Keratinocyte (primary cell): ENCODE results near the gene RNF141.

Experiments used
- EZH2 ChIP-seq: IDR thresholded peaks from one replicate; pipeline ENCODE4 v1.6.1; 2012; ENCODE audit warnings: inconsistent platforms, mild to moderate bottlenecking, low read length, moderate library complexity
- TF ChIP-seq, protein P1 (sequence below), 3 experiments: IDR thresholded peaks in 1 of 3; conservative IDR thresholded peaks in 1 of 3; optimal IDR thresholded peaks in 1 of 3; 2 replicates in 2 of 3; 3 replicates in 1 of 3; pipeline versions ENCODE3 to v1.5.1; 2011; ENCODE audit warnings: low read length in 3 of 3, mild to moderate bottlenecking in 3 of 3, moderate library complexity in 2 of 3, control low read depth in 1 of 3, inconsistent platforms in 1 of 3; ENCODE audit not compliant: insufficient read depth in 2 of 3; ENCODE audit errors: extremely low read depth in 1 of 3

DNA sequence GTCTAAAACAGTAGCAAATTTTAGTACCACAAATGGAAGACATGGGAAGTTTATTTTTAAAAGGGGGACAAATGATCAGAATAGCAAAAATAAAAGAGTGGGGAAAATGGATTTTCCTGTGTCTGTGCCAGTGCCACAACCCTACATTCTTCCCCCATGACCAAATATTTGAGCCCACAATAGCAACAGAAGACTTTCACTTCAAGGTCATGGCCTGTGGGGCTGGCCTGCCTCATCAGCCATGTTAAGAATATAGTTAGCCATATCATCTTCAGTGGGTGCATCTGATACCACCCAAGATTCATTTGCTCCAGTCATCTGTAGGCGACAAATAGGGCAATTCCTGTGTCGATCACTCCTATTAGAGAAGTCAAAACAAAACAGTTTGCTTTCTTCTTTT lies 26.3 kb downstream of the RNF141 start:
- TF ChIP-seq EZH2: no peak
- TF ChIP-seq, protein P1, sequence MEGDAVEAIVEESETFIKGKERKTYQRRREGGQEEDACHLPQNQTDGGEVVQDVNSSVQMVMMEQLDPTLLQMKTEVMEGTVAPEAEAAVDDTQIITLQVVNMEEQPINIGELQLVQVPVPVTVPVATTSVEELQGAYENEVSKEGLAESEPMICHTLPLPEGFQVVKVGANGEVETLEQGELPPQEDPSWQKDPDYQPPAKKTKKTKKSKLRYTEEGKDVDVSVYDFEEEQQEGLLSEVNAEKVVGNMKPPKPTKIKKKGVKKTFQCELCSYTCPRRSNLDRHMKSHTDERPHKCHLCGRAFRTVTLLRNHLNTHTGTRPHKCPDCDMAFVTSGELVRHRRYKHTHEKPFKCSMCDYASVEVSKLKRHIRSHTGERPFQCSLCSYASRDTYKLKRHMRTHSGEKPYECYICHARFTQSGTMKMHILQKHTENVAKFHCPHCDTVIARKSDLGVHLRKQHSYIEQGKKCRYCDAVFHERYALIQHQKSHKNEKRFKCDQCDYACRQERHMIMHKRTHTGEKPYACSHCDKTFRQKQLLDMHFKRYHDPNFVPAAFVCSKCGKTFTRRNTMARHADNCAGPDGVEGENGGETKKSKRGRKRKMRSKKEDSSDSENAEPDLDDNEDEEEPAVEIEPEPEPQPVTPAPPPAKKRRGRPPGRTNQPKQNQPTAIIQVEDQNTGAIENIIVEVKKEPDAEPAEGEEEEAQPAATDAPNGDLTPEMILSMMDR (optimal IDR thresholded peaks at IDR 0.05 in 1 of 3, IDR thresholded peaks at IDR 0.05 in 1 of 3, conservative IDR thresholded peaks at IDR 0.05 in 1 of 3; ENCODE audit: extremely low read depth in 1 of 3, insufficient read depth in 2 of 3, low read length in 3 of 3): no peak
